HG02759 (cell line): ENCODE results near the gene LRRC41.
"Not testable (repeated sequence)": the region's sequence is repeated elsewhere in the genome, so short reads cannot be mapped to it uniquely, and the experiment has no call there.

Experiments
- ATAC-seq: cut with Tn5 transposase; IDR thresholded peaks from one replicate; pipeline ENCODE4 v1.9.1; 2021; ENCODE audit warnings: mild to moderate bottlenecking, moderate library complexity; ENCODE audit not compliant: unreplicated experiment

Gene LRRC41

DNA sequence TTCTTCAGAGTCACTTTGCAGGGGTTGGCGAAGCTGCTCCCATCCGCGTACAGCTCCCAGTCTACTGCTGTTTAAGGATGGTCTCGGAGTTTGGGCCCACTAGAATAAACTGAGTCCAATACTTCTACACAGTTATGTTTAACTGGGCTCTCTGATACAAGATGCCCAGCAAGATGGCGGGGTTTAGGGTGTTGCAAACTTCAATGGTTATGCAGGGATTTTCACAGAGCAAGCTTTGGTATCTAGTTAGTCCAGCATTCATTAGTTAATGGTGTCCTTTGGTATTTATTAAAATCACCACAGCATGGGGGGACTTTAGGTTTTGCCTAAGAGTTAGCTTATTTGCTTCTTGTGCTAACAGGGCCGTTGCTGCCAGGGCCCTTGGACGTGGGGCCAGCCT lies 24.8 kb upstream of the LRRC41 start:
- not testable (repeated sequence) for ATAC-seq

DNA sequence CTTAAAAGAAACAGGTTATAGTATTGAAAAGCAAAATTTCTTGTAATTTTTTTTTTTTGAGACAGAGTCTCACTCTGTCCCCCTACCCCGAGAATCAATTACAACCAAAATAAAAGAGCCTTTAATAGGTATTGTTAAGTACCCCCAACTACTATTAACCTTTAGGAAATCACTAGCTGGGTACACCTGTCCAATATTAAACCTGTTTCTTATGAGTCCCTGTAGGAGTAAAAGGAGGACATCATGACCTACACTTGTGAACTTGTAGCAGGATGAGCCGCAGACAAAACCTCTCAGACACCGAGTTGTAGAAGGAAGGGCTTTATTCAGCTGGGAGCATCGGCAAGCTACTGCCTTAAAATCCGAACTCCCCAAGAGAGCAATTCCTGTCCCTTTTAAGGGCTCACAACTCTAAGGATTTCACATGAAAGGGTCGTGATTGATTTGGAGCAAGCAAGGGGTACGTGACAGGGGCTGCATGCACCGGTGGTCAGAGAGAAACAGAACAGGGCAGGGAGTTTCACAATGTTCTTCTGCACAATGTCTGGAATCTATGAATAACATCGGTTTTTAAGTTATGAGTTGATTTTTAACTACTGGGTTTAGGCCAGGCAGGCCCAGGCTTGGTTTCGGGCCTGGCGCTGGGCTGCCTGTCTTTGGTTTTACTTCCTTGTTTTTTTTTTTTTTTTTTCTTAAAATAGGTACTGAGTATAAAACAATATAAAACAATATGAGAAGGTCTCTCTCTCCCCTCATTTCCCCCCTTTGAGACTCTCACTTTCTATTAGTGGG lies 22.1 kb upstream of the LRRC41 start:
- peak; percentile 46 for ATAC-seq

DNA sequence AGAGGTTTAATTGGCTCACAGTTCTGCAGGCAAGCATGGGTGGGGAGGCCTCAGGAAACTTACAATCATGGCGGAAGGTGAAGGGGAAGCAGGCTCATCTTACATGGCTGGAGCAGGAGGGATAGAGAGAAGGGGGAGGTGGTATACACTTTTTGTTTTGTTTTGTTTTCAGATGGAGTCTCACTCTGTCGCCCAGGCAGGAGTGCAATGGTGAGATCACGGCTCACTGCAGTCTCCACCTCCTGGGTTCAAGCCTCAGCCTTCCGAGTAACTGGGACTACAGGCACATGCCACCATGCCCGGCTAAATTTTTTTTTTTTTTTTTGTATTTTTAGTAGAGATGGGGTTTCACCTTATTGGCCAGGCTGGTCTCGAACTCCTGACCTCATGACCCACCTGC lies 18.8 kb upstream of the LRRC41 start:
- not testable (repeated sequence) for ATAC-seq

DNA sequence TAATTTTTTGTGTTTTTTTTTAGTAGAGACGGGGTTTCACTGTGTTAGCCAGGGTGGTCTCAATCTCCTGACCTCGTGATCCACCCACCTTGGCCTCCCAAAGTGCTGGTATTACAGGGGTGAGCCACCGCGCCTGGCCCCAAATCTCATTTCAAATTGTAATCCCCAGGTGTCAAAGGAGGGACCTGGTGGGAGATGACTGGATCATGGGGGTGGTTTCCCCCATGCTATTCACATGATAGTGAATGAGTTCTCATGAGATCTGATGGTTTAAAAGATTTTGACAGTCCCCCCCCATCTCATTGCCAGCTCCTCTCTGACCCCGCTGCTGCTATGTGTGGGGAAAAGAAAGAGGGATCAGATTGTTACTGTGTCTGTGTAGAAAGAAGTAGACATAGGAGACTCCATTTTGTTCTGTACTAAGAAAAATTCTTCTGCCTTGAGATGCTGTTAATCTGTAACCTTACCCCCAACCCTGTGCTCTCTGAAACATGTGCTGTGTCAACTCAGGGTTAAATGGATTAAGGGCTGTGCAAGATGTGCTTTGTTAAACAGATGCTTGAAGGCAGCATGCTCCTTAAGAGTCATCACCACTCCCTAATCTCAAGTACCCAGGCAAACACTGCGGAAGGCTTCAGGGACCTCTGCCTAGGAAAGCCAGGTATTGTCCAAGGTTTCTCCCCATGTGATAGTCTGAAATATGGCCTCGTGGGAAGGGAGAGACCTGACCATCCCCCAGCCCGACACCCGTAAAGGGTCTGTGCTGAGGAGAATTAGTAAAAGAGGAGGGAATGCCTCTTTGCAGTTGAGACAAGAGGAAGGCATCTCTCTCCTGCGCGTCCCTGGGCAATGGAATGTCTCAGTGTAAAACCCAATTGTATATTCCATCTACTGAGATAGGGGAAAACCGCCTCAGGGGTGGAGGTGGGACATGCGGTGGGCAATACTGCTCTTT lies 16.8 kb upstream of the LRRC41 start:
- ATAC-seq = not testable (repeated sequence)

DNA sequence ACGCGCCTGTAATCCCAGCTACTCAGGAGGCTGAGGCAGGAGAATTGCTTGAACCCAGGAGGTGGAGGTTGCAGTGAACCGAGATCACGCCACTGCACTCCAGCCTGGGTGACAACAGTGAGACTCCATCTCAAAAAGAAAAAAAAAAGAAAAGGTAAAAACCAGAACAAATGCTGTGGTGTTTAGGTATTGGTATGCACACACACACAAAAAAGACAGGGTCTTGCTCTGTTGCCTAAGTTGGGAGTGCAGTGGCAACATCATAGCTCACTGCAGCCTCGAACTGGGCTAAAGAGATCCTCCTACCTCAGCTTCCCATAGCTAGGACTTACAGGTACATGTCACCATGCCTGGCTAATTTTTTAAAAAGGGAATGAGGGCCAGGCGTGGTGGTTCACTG lies 15.9 kb upstream of the LRRC41 start:
- ATAC-seq = not testable (repeated sequence)

DNA sequence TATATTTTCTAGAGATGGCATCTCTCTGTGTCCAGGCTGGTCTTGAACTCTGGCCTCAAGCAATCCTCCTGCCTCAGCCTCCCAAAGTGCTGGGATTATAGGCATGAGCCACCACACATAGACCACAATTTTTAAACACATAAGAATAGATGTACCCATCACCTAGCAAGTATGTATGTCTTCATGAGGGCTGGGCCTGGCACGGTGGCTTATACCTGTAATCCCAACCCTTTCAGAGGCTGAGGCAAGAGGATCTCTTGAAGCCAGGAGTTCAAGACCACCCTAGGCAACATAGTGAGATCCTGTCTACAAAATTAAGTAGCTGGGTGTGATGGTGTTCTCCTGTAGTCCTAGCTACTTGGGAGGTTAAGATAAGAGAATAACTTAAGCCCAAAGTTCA lies 13.9 kb upstream of the LRRC41 start:
- ATAC-seq = no peak

DNA sequence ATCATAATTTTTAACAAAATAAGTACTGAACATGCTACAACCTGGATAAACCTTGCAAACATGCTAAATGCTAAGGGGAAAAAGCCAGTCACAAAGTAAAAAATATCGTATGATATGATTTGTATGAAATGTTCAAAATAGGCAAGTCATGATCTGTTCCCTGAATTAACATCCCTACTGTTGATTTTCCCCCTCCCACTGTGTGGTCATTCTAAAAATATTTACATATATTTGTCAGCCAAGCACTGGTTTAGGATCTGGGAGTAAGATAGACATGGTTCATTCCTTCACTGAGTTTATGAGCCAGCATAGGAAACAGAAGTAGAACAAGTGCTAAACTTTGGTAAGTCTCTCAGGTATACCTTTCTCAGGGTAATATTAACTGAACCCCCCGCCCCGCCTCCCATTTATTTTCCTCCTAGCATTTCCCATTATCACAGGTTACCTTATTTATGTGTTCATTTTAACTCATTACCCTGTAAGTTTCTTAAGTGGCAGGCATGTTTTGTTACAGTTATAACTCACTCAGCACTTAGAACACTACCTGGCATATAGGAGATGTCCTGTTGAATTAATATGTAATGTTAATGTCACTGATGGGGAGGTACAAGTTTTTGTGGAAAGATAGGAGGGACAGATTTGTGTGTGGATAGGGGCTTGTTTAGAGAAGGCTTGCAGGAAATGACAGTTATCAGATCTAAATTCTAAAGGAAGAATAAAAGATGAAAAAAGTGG lies 12.4 kb upstream of the LRRC41 start:
- no peak for ATAC-seq

DNA sequence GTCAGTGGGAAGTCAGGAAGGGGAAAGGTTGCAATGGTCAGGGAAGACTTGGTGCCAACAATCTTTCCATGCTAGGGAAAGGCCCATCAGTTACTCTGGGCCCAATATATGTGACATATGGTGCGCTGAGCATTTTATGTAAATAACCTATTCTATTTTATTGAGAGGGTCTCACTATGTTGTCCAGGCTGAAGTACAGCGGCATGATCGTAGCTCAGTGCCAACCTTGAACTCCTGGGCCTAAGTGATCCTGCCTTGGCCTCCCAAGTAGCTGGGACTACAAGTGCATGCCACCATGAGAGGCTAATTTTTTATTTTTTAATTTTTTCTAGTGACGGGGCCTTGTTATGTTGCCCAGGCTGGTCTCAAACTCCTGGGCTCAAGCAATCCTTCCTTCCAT lies 6.9 kb upstream of the LRRC41 start:
- no peak for ATAC-seq

DNA sequence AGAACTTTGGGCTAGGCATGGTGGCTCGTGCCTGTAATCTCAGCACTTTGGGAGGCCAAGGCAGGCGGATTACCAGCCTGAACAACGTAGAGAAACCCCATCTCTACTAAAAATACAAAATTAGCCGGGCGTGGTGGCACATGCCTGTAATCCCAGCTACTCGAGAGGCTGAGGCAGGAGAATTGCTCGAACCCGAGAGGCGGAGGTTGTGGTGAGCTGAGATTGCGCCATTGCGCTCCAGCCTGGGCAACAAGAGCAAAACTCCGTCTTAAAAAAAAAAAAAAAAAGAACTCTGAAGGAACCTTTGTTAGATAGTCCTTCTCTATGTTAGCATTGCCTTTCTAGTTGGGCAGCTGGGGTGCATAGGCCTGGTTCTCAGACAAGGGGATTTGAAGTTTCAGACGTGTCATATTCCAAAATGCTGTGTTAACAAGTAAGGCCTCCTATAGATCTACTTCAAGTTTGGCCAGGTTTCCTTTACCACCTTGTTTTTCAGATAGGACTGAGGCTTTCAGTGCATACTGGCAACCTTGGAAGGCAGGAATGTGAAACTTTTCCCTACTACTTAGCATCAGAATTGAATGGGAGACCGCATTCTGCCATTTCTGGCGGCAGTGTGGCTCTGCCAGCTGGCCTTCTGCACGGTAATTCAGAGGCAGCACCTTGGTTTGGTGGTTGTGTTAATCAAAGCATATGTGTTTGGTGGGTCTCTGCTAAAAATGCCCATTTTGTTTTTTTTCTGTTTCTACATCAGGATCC lies 6.2 kb upstream of the LRRC41 start:
- ATAC-seq = no peak

DNA sequence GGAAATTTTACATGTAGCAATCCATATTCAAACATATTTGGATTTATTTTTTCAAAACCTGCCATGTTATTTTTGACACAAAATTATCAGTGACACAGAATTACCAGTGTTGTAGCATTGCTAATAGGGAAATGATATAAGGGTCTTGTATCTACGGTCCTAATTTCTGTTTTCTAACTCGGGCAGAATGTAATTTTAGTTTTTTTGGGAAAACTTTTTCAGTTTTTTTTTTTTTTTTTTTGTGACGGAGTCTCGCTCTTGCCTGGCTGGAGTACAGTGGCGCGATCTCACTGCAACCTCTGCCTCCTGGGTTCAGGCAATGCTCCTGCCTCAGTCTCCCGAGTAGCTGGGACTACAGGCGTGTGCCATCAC lies 2.7 kb upstream of the LRRC41 start:
- no peak for ATAC-seq

DNA sequence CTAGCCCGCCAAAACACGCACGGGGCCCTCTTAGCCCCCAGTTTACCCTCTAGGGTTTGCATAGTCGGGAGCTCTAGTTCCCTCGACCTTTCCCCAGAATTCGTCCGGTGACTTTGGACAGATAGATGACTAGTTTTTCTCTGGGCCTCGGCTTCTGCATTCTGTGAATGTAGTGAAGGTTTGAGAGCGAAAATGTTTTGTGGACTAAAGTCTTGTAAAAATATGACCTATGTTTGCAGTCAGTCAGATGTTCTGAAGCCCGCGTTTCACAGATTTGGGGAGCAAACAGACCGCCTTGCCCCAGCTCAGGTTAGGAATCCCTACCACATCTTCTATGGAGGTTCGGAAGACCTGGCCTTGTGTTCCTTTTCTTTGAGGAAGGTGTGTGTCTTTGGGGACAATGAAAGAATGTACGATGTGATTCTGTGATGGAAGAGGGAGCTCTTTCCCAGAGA lies 483 bp upstream of the LRRC41 start:
- no peak for ATAC-seq

DNA sequence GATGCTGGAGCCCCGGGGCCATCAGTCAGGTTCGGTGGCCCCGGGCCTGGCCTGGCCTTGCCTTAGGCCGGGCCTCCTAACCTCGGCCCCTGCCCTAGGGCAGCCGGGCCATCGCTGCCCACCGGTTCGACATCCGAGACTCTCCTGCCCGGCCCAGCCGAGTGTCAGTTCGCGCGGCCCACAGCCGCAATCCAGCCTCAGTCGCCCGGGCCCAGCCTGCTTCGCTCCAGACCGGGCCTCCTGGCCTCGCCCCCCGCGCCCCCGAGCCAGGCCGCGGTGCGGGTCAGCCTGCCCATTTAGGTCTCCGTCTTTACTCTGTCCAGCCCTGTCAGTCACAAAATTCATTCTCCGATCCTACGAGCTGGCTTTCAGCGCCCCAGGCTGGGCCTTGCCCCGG lies 777 bp downstream of the LRRC41 start:
- peak; percentile 9 for ATAC-seq

DNA sequence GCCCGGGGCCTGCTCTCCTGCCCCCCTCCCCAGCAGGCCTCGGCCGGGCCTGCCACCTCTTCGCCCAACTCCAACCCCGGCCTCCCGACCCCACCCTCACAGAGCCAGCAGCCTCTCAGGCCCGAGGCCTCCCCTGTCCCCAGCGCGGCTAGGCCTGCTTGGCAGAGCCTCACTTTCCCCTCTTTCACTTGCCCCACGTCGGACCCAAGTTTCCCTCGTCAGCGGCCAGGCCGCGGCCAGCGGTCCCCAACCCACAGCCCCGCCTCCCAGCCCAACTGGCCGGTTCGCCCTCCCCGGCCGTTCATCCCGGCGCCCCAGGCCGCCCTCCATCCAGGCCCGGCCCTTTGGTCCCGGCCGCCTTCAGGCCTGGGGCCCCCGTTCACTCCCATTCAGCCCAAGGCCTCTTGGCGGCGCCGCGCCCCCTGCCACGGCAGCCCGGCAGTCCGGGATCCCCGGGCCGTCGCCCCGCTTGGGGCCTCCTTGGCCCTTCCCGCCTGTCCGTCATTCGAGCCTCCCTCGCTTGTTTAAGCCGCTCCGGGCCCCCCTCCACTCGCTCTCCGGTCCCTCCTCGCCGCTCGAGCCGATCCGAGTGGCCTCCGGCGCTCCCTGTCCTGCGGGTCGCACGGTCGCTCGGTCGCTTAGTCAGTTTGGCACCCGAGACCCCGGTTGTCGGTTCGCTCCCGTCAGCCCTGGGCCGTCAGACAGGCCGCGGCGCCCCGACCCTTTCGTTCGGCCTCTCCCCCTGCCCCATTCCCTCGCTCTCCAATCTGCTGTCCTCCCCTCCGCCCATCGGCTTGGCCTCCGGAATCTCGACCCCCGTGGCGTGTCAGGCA lies 1.4 kb downstream of the LRRC41 start:
- peak; percentile 38 for ATAC-seq

DNA sequence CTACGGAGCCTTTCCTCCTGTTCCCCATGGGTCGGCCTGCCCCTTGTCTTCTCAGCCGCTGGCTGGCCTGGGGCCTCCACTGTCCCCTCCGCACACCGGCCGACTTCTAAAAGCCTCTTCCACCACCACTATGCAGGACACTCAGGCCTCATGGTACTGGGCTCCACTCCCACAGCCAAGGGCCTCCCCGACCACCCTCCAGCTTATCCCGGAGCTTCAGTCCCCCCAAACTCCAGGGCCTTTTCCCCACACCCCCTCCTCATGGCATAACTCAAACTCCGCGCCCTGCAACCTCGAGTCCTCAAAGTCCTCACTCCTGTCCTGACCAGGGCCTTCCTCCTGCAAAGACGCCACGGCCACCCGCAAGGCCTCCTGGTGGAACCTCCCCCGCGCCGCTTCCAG lies 2.0 kb downstream of the LRRC41 start:
- ATAC-seq = no peak

DNA sequence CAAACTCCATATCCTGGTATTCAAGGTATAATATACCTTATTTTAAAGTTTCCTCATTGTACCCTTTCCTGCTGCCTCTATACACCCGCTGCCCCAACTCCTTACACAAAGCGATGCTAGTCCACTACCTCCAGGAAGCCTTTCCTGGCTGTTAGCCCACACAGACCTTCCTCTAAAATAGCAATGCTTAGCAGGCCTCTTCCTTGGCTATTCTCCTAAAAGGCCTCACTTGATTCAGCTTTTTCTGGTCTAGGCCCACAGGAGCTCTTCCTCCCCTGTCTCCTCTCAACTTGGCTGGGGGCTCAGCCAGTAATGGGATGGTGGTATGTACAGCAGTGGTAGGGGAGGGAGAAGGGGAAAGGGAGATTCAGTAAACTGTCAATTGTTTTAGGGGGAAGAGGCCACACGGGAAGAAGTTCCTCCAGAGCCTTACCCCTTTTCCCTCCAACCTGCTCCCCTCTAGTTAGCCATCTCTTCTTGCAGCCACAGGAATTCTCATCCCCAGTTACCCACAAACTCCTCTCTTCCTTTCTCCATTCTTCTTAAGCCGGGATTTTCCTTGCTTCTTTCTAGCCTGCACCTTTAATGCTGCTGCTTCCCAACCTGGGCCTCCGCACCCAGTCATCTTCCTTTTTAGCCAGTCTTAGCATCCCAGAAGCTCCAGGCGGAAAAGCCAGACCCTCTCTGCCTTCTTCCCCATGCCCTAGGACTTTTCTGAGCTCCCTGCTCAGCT lies 2.6 kb downstream of the LRRC41 start:
- ATAC-seq = no peak

DNA sequence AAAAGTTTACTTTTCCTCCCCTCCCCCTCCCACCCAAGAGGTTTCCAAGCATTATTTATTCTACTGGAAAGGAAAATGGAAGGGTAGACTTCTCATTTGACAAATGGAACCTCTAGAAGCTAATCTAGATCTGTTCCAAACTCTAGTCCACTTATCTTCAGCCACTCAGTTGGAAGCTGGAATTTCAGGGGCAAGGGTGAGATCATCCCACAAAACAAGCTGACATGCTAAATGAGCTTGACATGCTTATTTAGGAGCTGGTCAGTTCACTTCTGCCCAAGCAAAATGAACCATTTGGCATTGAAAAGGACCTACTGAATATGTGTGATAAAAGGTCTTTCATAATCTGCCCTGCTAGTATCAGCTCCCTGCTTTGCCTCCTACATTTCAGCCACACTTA lies 5.0 kb downstream of the LRRC41 start:
- ATAC-seq = no peak

DNA sequence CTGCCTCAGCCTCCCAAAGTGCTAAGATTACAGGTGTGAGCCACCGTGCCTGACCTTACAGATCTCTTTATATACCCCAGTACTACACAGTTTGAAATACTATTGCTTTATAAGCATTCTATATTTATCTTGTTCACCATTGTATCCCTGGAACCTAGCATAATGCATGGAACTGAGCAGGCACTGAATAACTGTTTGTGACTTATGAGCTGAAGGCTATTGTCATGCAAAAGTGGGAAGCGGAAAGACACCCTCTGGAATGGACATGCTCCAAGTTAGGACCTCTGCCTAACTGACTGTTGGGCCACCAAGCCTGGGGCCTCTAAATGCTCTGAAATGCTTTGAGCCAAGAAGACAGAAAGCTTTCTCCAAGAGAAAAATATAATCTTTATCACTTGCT lies 8.1 kb downstream of the LRRC41 start:
- ATAC-seq = no peak

DNA sequence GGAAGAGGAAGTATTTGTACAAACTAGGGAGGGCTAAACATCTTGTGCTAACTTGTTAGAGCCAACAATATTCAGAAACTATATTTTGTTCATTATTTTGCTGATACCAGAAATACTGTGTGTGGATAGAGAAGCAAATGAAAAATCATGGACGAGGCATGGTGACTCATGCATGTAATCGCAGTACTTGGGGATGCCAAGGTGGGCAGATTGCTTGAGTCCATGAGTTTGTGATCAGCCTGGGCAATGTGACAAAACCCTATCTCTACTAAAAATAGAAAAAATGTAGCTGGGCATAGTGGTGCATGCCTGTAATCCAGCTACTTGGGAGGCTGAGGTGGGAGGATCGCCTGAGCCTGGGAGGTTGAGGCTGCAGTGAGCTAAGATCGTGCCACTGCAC lies 13.4 kb downstream of the LRRC41 start:
- no peak for ATAC-seq

DNA sequence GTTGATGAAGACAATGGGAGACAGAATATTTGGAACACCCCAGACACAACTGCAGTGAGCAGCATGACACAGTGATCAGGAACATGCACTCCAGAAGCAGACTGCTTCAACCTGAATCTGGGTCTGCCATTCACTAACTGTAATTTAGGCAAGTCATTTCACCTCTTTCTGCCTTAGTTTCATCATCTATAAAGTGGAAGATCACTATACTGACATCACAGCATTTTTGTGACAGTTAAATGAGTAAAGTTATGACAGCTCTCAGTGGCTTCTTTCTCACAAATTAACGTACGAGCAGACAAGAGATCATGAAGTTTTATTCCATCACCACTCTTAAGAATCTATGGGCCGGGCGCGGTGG lies 14.3 kb downstream of the LRRC41 start:
- no peak for ATAC-seq
